ENCODE measurements around the gene MSH2. TPM values are rescaled to one million over a fixed set of nuclear protein-coding genes. Genes with fewer than 3 reads are reported as not detected.
"Not testable (repeated sequence)": the region's sequence is repeated elsewhere in the genome, so short reads cannot be mapped to it uniquely, and the experiment has no call there.

MSH2 gene
- total and polyA plus RNA-seq, 2 donors from 2014 or later = 7.2 to 17.0 TPM

DNA sequence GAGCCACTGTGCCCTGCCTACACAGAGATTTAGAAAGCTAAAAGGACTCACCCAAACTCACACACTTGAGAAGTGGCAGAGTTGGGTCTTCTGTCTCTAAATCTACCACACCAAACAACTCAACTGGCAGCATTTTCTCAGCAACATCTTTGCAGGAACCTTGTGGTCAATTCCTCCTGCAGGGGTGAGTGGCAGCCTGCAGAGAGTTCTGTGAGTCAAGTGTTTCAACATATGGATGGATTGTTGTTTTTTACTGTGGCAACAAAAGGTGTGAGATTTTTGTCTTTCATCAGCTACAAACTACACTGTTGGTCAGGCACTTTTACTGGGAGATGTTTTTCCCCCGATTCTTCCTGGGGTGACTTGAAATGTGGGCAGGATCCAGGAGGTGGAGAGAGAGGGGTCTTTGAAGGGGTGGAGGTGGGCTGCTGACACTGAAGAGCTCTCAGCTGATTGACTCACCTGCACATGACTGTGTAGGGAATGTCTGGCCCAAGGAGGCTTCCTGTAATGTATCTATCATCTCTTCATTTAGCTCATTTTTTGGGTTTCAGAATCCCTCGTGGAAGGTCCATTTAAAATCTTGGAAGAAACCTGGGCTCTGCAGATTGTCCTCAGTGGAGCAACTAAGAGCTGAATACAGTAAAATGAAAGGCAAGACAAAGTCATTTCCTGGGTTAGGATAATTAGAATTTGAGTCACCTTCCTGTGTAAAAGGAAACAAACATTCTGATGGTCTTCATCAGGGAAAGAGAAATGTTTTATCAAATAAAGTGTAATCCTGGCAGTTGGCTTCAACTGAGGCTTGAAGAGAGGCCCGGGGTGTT lies 98.6 kb downstream of the MSH2 start:
- Histone ChIP-seq H3K4me1 (ENCODE audit: control insufficient read depth in 2 of 3, insufficient read depth in 2 of 3, low read depth in 1 of 3, low read length in 3 of 3) (no peaks in the 10 kb centered on the region), H3K9ac (ENCODE audit: low read length in 3 of 3) (no peak overlapping the region), H3K27me3 (ENCODE audit: control insufficient read depth, insufficient read depth, low read length) (no peaks in the 10 kb centered on the region), H3K4me3 (ENCODE audit: low read length in 3 of 3) (no peak overlapping the region), H3K36me3 (ENCODE audit: control insufficient read depth in 2 of 3, insufficient read depth in 3 of 3, low read length in 3 of 3) (no peaks in the 10 kb centered on the region), H3K9me3 (ENCODE audit: control insufficient read depth in 2 of 3, insufficient read depth in 1 of 3, low read length in 3 of 3) (peaks cover 0 to 7% (median 2%) of the 10 kb centered on the region in 3 donors), H3K27ac (ENCODE audit: low read depth in 2 of 2, low read length in 2 of 2) (no peak overlapping the region)
- intact Hi-C loops (cut with DNase I) = no loop called here
- no peak for FAIRE-seq
- TF ChIP-seq CTCF (IDR thresholded peaks at IDR 0.05; ENCODE audit: borderline replicate concordance, extremely low read depth, insufficient read depth) = no peak
- no peak for DNase-seq

DNA sequence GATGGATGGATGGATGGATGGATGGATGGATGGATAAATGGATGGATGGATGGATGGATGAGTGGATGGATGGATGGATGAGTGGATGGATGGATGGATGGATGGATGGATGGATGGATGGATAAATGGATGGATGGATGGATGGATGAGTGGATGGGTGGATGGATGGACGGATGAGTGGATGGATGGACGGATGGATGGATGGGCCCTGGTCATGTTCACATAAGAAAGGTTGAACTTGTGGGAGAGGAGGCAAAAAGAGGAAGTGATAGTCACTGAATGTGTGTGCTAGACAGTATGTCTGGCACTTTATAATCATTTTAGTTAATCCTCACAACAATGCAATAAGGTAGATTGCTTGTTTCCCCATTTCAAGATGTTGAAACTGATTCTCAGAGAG lies 99.5 kb downstream of the MSH2 start:
- H3K9me3 ChIP-seq (ENCODE audit: control insufficient read depth in 2 of 3, insufficient read depth in 1 of 3, low read length in 3 of 3); intact Hi-C loops (cut with DNase I); H3K36me3 ChIP-seq (ENCODE audit: control insufficient read depth in 2 of 3, insufficient read depth in 3 of 3, low read length in 3 of 3); H3K27ac ChIP-seq (ENCODE audit: low read depth in 2 of 2, low read length in 2 of 2); DNase-seq; H3K4me1 ChIP-seq (ENCODE audit: control insufficient read depth in 2 of 3, insufficient read depth in 2 of 3, low read depth in 1 of 3, low read length in 3 of 3); H3K27me3 ChIP-seq (ENCODE audit: control insufficient read depth, insufficient read depth, low read length); H3K9ac ChIP-seq (ENCODE audit: low read length in 3 of 3); H3K4me3 ChIP-seq (ENCODE audit: low read length in 3 of 3); FAIRE-seq: not testable (repeated sequence)

DNA sequence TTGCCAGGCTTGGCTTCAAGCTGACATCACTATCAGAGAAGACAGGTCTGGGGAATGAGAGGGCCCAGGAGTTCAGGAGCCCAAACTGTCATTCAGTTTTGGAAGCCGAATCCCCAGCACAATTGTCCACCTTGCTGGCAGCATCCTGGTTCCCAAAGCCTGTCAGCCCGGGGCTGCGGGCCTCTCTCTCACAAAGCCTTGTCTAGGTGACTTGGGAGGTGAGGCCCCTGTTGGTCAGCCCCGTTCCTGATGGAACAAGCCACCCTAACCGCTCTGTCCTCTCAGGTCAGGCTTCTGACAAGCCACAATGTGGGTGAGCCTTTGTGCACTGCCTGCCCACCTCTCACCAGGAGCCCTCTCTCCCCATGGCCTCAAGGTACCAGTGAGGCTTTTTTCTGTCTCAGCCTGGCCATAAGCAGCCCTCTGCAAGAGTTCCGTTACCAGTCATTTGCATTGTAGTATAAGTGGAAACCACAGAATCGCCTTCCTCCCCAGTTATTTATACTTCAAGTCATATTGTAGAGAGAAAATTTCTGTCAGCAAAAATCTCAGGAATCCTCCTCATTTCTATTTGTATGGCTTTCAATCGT lies 100.6 kb downstream of the MSH2 start:
- intact Hi-C loops (cut with DNase I) = no loop called here
- TF ChIP-seq CTCF (IDR thresholded peaks at IDR 0.05; ENCODE audit: borderline replicate concordance, extremely low read depth, insufficient read depth) = no peak
- H3K4me3 ChIP-seq (ENCODE audit: low read length in 3 of 3) = no peak overlapping the region
- H3K9me3 ChIP-seq (ENCODE audit: control insufficient read depth in 2 of 3, insufficient read depth in 1 of 3, low read length in 3 of 3) = peaks cover 0 to 7% (median 2%) of the 10 kb centered on the region in 3 donors
- DNase-seq (no peak), FAIRE-seq (no peak)
- no peaks in the 10 kb centered on the region for H3K4me1 ChIP-seq (ENCODE audit: control insufficient read depth in 2 of 3, insufficient read depth in 2 of 3, low read depth in 1 of 3, low read length in 3 of 3)
- no peaks in the 10 kb centered on the region for H3K27me3 ChIP-seq (ENCODE audit: control insufficient read depth, insufficient read depth, low read length)
- H3K27ac ChIP-seq (ENCODE audit: low read depth in 2 of 2, low read length in 2 of 2) = no peak overlapping the region
- H3K9ac ChIP-seq (ENCODE audit: low read length in 3 of 3) = no peak overlapping the region
- no peaks in the 10 kb centered on the region for H3K36me3 ChIP-seq (ENCODE audit: control insufficient read depth in 2 of 3, insufficient read depth in 3 of 3, low read length in 3 of 3)

GRCh38 chr2:47504174-47504810 lies 101.3 kb downstream of the MSH2 start:
- Histone ChIP-seq H3K9ac (ENCODE audit: low read length in 3 of 3) (no peak overlapping the region), H3K4me1 (ENCODE audit: control insufficient read depth in 2 of 3, insufficient read depth in 2 of 3, low read depth in 1 of 3, low read length in 3 of 3) (no peaks in the 10 kb centered on the region), H3K27me3 (ENCODE audit: control insufficient read depth, insufficient read depth, low read length) (no peaks in the 10 kb centered on the region), H3K9me3 (ENCODE audit: control insufficient read depth in 2 of 3, insufficient read depth in 1 of 3, low read length in 3 of 3) (peaks cover 0 to 7% (median 2%) of the 10 kb centered on the region in 3 donors), H3K4me3 (ENCODE audit: low read length in 3 of 3) (no peak overlapping the region), H3K27ac (ENCODE audit: low read depth in 2 of 2, low read length in 2 of 2) (no peak overlapping the region), H3K36me3 (ENCODE audit: control insufficient read depth in 2 of 3, insufficient read depth in 3 of 3, low read length in 3 of 3) (no peaks in the 10 kb centered on the region)
- DNase-seq (no peak), FAIRE-seq (no peak)
- TF ChIP-seq CTCF (IDR thresholded peaks at IDR 0.05; ENCODE audit: borderline replicate concordance, extremely low read depth, insufficient read depth) = no peak
- intact Hi-C loops (cut with DNase I) = no loop called here
